A549 (cell line): ENCODE data around the gene APOBEC4.

Source experiments
- JUN ChIP-seq, 2 experiments: fragments of >200 bp; sonication (Bioruptor Twin); formaldehyde crosslinking; IDR thresholded peaks; 2 replicates in 1 of 2; 3 replicates in 1 of 2; pipeline ENCODE4 v1.6.1; 2016 to 2017
- ZNF302 ChIP-seq: fragments of 250-450 bp; sonication (Bioruptor Pico); IDR thresholded peaks from 2 replicates; pipeline ENCODE4 v1.9.0; 2021; ENCODE audit warnings: inconsistent platforms, mild to moderate bottlenecking, moderate library complexity

GRCh38 chr1:183642166-183642565 is 10.9 kb downstream of the APOBEC4 start:
- TF ChIP-seq ZNF302 (CRISPR knock-in tag) (no peak), JUN (IDR thresholded peaks at IDR 0.05) (no peak)
